Activated T-helper 1 cell treated with Interleukin-2 at 50 U/mL for 16 hours (primary cell): Measurements from ENCODE around the gene STAT2.
"Not testable (repeated sequence)": the region's sequence is repeated elsewhere in the genome, so short reads cannot be mapped to it uniquely, and the experiment has no call there.

Experiments
- DNase-seq: peaks from one replicate; pipeline ENCODE4 v3.0.0-alpha.2; 2020; ENCODE audit warnings: low read depth

The STAT2 gene

DNA sequence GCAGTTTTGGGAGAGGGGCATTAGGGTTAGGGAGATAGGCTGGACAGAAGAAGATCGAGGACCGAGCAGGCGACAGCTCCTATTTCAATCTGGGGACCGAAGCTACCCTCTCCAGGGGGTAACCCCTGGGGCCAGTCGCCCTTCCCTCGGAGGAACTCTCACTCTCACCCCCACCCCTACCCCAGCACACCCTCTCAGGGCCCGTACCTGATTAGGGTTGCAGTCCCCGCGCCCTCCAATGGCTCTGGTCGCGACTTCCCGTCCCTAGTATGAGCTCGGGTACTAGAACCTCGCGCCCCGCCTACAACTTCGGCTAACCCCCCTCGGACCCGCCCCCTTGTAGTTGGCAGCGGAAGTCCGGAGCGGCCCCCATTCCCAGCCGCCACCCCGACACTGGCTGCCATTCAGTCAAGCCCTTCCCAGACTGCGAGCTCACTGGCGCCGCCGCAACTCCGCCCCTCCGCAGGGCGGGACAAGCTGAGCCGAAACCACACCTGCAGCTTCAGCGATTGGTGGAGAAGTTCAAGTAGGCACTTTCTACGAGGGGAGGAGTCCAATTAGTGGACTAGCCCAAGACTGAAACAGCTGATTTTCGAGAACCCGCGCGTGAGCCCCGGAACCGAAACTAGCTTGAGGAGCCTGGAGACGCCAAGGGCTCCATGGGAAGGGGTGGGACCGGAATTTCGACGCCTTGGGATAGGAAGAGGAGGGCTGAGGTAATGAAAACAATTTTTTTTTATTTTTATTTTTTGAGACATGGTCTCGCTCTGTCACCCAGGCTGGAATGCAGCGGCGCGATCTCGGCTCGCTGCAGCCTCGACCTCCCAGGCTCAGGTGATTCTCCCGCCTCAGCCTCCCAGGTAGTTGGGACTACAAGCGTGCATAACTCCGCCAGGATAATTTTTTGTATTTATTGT is at the start of gene STAT2:
TSS of gene STAT2 (minus strand) at position 257 of the 917 bp plus-strand sequence. CDS start 3,536 bp downstream, outside the sequence.
- peak; percentile 99 for DNase-seq

DNA sequence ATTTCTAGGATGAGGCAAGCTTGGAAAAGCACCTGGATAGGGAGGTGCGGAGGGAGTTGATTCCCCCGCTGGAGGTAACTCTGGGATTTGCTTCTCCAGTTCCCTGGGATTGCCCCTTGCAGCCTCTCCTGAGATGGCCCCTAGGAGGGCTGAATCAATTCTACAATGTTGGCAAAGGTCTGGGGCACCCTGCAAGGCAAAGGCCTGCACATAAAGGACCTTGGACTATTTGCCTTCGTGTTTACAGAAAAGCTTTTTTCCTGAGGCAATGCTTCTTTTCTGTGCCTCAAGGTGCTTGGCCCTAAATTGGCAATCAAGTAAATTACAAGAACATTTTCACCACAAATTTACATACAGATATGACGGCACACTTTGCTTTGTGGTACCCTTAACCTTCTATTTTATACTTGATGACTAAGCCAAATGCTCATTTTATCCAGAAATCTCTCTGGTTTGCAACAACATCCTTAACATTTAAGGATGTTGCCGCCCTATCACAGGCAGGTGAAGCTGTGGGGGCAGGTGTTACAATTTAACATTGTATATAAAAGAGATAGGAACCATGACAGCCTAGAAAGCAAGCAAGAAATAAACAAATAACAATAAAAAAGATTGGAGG is 49.0 kb upstream of the STAT2 start:
- DNase-seq = no peak

DNA sequence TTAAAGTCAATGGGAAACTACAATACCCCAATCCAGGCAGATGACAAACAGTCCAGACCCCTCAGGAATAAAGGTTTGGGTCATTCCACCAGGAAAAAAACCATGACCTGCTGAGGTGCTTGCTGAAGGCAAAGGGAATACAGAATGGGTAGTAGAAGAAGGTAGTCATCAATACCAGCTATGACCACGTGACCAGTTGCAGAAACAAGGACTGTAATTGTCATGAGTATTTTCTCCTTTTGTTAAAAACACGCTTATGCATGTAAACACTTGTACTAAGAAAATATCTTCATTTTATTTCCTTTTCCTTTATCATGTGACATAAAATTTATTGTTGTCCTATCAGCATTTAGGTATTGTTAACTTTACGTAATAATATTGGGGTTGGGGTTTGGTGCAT is 44.3 kb upstream of the STAT2 start:
- not testable (repeated sequence) for DNase-seq

DNA sequence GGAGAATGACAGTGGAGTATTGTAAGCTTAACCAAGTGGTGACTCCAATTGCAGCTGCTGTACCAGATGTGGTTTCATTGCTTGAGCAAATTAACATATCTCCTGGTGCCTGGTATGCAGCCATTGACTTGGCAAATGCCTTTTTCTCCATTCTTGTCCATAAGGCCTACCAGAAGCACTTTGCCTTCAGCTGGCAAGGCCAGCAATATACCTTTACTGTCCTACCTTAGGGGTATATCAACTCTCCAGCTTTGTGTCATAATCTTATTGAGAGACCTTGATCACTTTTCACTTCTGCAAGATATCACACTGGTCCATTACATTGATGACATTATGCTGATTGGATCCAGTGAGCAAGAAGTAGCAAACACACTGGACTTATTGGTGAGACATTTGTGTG is 41.7 kb upstream of the STAT2 start:
- not testable (repeated sequence) for DNase-seq

DNA sequence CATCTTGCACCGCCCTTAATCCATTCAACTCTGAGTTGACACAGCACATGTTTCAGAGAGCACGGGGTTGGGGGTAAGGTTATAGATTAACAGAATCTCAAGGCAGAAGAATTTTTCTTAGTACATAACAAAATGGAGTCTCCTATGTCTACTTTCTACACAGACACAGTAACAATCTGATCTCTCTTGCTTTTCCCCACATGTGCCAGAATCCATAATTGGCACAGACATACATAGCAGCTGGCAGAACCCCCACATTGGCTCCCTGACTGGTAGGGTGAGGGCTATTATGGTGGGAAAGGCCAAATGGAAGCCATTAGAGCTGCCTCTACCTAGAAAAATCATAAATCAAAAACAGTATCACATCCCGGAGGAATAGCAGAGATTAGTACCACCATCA is 41.2 kb upstream of the STAT2 start:
- DNase-seq = not testable (repeated sequence)

DNA sequence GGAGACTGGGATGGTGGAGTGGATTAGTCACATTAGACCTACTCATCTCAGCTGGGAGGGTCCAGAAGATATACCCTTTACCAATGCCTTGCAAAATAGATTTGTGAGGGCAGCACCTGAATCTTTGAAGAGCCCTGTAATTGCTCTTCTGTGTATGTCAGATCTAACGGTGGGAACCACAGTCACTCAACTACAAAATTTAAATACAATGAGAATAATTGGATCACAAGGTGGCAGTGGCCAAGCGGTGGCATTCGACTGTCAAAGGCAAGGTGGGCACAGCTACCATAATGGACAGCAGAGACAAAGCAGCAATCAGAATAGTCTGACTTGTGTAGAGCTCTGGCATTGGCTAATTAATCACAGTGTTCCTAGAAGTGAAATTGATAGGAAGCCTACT is 39.6 kb upstream of the STAT2 start:
- DNase-seq = not testable (repeated sequence)

DNA sequence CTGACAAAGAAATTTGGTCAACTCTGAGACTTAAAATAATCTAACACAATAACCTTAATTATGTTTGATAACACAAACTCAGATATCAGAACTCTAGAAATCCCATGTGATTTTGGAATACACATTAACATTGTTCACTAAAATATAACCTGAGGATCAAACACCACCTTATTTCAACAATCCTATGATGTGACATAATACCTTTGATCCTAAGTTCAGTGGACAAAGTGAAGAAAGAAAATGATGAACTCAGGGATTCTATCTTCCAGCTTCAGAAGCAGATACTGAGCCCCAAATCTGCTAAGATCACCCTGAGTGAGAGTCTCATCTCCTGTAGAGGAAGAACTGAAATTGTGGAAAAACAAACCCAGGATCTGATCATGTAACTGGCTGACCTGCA is 38.4 kb upstream of the STAT2 start:
- DNase-seq = no peak

DNA sequence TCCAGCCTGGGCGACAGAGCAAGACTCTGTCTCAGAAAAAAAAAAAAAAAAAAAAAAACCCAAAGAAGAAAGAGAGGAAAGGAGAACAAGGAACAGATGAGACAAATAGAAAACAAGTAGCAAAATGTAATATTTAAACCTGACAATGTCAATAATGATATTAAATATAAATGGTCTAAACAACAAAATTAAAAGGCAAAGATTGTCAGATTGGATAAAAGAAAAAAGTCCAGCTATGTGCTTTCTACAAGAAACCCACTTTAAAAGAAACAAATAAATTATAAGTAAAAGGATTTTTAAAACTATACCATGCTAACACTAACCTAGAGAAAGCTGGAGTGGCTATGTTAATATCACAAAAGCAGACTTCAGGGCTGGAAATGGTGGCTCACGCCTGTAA is 32.4 kb upstream of the STAT2 start:
- DNase-seq = no peak

DNA sequence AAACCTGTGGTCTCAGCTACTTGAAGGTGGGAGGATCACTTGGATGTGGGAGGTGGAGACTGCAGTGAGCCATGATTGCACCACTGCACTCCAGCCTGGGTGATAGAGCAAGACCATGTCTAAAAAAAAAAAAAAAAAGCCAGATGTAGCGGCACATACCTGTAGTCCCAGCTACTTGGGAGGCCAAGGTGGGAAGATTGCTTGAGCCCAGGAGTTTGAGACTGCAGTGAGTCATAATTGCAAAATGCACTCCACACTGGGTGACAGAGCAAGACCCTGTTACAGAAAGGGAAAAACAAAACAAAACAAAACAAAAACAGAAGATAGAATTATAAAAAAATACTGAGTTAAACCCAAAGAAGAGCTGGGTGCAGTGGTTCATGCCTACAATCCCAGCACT is 31.8 kb upstream of the STAT2 start:
- DNase-seq = no peak

DNA sequence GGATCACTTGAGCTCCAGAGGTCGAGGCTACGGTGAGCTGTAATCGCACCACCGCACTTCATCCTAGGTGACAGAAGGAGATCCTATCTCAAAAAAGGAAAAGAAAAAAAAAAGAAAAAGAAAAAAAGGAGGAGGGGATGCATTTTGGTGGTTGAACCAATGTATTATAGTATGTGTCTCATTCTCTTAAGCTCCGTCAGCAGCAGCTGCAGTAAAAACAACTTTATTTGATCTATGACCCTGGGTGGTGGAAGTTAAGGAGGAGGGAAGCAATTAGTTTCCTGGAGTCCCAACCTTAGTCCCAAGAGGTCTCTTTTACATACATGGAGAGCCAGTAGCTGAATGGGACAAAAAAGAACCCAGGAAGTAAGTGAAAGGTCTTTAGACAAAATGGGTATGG is 29.5 kb upstream of the STAT2 start:
- DNase-seq = no peak

DNA sequence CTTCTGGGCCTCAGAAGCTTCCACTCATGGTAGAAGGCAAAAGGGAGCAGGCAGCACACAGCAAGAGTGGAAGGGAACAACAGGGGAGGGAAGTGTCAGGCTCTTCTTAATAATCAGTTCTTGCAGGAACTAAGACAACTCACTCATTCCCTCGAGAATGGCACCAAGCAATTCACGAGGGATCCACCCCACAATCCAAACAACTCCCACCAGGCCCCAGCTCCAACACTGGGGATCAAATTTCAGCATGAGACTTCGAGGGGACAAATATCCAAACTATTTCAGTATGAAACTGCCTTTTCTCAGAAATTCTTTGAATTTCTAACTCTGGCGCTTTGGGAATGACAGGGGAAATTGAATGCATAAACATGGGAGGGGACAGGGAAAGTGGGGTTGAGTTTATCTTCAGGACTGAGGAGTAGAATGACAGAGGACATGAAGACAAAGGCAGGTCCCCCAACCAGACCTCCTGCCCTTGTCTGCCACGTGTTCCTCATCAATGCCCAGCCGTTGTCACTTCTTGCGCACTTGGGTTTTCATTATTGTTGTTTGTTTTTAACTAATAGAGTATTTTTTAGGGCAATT is 27.3 kb upstream of the STAT2 start:
- no peak for DNase-seq

DNA sequence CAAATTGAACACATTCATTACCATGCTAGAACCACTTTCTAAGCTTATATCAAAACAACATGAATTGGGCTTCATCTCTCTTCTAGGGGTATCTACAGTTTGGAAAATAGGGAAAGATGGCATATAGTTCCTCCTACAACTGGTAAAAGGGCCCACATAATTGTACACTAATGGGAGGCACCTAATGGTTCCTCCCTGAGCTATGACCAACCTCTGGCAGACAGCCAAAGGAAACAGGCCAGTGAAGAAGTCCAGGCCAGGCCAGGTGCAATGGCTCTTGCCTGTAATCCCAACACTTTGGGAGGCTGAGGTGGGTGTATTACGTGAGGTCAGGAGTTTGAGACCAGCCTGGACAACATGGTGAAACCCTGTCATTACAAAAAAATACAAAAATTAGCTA is 26.0 kb upstream of the STAT2 start:
- no peak for DNase-seq

DNA sequence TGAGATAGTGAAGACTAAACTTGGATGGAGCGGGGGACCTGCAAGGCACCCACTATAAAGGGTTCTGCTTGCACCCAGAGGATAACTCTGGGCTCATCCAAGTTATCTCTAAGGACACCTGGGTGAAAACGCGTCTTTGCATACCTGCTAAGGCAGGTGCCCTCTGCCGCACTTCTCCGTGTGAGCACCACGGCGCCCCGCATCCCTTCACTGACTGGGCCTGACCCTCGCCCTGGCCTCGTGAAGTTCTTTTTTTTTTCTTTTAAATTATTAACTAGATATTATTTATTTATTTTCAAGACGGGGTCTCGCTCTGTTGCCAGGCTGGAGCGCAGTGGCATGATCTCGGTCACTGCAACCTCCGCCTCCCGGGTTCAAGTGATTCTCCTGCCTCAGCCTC is 22.7 kb upstream of the STAT2 start:
- DNase-seq = no peak

DNA sequence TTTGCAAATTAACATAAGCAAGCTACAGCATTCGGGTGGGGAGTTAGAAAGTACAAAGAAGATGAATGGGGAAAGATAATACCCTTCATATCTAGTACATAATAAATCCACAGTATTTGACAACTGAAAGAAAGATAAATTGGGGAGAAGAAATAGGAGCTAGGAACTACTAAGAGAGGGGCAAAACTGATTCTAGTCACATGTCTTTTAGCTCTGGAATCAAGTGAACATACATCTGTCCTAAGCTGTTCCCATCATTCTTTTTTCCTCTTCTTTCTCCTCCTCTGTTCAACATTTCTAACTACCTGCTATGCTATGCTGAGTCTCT is 18.0 kb upstream of the STAT2 start:
- no peak for DNase-seq

DNA sequence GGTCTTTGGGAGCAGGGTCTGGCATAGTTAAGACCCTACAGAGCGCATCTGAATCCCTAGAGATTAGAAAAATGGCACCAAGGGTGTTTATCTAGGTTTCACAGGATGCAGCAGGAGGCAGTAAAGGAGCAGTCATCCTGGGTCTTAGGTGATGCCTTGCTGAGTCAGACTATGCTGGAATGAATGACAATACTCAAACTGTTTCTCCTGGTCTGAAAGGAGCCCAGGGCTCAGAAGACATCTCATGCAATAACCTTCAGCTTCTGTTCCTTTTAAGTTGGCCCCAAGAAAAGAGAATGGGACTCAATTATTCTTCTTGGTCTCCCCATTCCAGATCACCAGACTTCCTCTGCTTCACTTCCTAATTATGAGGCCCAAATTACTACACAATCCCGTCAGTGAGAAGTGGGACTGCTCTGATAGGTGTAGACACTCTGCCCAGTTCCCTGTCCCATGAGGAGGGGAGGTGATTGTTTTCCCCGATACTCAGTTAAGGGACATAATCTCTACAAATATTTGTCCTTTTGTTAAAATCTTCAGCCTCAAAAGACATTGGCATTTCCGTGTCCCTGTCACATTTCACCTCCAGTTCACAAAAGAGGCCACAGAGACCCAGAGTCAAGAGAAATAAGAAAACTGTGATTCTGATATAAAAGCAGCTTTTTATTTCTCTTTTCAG is 17.5 kb upstream of the STAT2 start:
- no peak for DNase-seq

DNA sequence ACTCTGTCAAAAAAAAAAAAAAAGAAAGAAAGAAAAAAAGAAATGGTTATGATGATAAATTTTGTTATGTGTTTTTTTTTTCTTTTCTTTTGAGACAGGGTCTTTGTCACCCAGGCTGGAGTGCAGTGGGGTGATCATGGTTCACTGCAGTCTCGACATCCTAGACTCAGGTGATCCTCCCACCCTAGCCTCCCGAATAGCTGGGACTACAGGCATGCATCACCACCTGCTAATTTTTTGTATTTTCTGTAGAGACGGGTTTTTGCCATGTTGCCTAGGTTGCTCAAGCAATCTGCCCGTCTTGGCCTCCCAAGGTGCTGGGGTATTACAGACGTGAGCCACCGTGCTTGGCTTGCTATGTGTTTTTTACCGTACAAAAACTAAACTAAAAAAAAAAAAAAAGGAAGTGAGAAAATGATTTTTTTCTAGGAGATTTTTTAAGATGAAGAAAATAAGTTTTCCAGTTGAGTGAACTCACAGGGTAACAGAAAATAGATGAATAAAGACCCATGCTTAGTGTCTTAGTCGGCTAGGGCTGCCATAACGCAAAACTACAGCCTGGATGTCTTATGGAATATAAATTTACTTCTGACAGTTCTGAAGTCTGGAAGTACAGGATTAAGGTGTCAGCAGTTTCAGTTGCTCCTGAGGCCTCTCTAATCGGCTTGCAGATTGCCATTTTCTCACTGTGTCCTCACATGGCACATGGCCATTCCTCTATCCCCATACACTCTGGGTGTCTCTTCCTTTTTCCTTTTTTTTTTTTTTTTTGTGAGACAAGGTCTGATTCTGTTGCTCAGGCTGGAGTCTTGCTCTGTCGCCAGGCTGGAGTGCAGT is 15.9 kb upstream of the STAT2 start:
- DNase-seq = no peak

DNA sequence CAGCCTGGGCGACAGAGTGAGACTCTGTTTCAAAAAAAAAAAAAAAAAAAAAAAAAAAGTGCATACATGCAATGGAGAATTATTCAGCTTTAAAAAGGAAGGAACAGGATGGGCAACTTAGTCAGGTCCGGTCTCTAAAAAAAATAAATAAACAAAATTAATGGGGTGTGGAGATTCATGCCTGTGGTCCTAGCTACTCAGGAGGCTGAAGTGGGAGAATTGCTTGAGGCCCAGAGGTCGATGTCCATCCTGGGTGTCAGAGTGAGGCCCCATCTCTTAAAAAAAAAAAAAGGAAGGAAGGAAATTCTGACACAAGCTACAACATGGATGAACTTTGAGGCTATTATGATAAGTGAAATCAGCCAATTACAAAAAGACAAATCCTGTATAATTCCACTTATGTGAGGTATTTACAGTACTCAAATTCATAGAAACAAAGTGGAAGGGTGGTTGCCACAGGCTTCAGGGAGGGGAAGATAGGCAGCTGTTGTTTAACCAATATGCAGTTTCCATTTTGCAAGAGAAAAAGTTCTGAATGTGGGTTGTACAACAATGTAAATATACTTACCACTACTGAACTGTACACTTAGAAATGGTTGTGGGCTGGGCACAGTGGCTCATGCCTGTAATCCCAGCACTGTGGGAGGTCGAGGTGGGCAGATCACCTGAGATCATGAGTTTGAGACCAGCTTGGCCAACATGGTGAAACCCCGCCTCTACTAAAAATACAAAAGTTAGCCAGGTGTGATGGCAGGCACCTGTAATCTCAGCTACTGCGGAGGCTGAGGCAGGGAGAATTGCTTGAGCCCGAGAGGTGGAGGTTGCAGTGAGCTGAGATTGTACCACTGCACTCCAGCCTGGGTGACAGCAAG is 15.1 kb upstream of the STAT2 start:
- no peak for DNase-seq

DNA sequence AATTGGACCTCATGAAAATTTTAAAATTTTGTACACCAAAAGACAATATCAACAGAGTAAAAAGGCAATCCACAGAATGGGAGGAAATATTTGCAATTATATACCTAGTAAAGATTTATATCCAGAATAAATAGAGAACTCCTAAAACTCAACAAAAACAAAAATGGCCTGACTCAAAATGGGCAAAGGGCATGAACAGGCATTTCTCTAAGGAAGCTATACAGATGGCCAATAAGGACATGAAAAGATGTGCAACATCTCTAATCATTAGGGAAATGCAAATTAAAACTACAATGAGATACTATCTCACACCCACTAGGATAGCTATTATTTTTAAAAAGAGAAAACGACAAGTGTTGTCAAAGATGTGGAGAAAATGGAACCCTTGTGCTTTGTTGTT is 13.6 kb upstream of the STAT2 start:
- no peak for DNase-seq

DNA sequence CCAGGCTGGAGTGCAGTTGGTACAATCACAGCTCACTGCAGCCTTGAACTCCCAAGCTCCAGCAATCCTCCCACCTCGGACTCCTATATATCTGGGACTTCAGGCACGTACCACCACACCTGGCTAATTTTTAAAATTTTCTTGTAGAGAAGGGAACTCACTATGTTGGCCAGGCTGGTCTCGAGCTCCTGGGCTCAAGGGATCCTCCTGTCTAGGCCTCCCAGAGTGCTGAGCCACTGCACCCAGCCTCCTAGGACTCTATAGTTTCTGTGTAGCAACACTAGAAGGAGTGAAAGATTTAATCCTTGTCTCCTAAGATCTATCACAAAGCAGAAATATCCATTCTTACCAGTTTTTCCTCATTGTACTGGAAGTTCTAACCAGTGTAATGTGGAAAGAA is 7.0 kb upstream of the STAT2 start:
- no peak for DNase-seq

DNA sequence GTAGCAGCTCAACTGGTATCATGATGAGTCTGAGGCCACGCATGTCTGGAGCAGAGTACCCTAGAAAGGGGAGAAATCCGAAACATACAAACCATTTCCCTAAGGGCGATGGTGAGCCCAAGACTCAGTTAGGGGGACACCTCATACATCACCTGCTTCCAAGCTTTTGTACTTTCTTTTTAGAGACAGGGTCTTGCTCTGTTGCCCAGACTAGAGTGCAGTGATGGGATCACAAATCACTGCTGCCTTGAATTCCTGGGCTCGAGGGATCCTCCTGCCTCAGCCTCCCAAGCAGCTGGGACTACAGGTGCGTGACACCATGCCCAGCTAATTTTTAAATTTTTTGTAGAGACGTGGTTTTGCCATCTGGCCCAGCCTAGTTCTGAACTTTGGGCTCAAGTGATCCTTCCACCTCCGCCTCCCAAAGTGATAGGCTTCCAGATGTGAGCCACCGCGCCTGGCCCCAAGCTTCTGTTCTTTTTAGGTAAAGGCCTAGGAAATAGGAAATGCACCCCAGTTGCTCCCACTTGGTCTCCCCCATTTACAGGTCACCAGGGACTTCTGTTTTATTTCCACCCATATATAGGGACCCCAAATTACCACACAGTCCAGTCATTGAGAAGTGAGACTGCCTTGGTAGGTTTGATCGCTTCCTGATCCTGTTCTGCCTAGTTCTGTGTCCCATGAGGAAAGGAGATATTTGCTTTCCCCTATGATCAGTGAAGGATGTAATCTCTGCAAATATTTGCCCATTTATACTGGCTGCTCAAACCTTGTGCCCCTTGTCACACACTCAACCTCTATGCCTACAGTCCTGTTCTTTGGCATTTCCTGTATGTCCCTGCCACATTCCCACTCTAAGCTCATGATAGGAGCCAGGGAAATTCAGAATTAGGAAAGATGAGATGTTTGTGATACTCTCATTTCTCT is 2.5 kb upstream of the STAT2 start, which contains the start of gene APOF:
TSS of gene APOF (minus strand) at position 728 of the 930 bp plus-strand sequence. CDS start at position 616, 112 bp downstream.
- no peak for DNase-seq
